Peyer's patch (tissue), 4 donors: ENCODE measurements around the gene HDAC4.

Experiments used
- CTCF ChIP-seq, 6 experiments: fragments of 450-650 bp in 4 of 6; fragments of 200-600 bp in 2 of 6; sonication (generic) in 1 of 6; IDR thresholded peaks; one replicate each; pipeline ENCODE4 v1.5.1; 2017 to 2019; ENCODE audit warnings: antibody characterized with exemption in 6 of 6, mild to moderate bottlenecking in 3 of 6, moderate library complexity in 1 of 6
- POLR2A ChIP-seq, 2 donors: fragments of 450-650 bp; IDR thresholded peaks; one replicate each; pipeline ENCODE4 v1.5.1; 2017; ENCODE audit warnings: antibody characterized with exemption in 2 of 2, mild to moderate bottlenecking in 2 of 2, moderate library complexity in 2 of 2

DNA sequence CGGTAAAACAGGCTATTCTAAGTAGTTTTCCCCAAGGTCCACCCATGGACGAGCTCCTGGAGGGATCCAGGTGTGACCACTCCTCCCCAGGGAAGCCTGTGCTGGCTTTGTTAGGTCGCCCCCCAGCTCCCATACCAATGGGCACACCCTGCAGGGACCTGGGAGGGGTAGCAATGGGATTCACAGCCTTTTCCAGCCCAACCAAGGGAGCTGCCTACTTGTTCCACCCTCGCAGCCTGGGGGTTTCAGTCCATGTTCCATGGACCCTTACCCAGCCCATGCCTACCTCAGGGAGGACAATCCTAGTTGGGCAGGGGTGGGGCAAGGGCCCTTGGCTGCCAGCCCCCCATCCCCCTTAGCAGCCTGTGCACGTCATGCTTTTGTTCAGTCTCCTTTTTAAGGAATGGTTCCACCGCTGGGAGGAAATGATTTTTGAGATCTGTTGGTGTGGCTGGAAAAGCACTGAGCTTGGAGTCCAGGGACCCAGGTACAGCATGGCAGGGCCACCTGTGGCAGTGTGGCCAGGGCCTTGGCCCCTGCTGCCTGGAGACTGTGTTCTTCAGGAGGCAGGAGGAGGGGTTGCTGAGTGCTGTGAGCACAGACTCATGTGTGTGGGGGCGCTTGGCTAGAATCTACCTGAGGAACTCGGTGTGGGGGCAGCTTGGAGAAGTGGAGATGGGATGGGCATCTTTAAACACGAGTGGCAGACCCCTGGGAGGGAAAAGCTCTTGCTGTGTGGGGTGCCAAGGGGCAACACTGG lies 386.2 kb downstream of the HDAC4 start:
- TF ChIP-seq CTCF (IDR thresholded peaks at IDR 0.05): no peak
- no peak for TF ChIP-seq POLR2A (IDR thresholded peaks at IDR 0.05)
